Lower lobe of right lung (tissue), 2 donors: ENCODE measurements around the gene KIAA0825. TPM values are rescaled to one million over a fixed set of nuclear protein-coding genes. Genes with fewer than 3 reads are reported as not detected.

Experiments
- ATAC-seq, 2 donors: fragments of 200-7000 bp; cut with Tn5 transposase; one replicate each; pipeline ENCODE4 v1.9.1; 2020 to 2022; ENCODE audit warnings: mild to moderate bottlenecking in 2 of 2, moderate library complexity in 2 of 2
- DNase-seq: peaks from one replicate; pipeline ENCODE4 v3.0.0-alpha.2; 2020
- H3K27ac ChIP-seq: fragments of 200-600 bp; one replicate; pipeline ENCODE4 v1.8.0; 2022
- H3K27me3 ChIP-seq: fragments of 200-600 bp; one replicate; pipeline ENCODE4 v1.8.0; 2022; ENCODE audit warnings: low read depth
- H3K36me3 ChIP-seq: fragments of 200-600 bp; one replicate; pipeline ENCODE4 v1.8.0; 2022; ENCODE audit warnings: mild to moderate bottlenecking
- H3K4me1 ChIP-seq: fragments of 200-600 bp; one replicate; pipeline ENCODE4 v1.8.0; 2022
- H3K4me3 ChIP-seq: fragments of 200-600 bp; one replicate; pipeline ENCODE4 v1.8.0; 2022; ENCODE audit warnings: mild to moderate bottlenecking
- H3K9me3 ChIP-seq: fragments of 200-600 bp; one replicate; pipeline ENCODE4 v1.8.0; 2022
- CTCF ChIP-seq: fragments of 200-600 bp; IDR thresholded peaks from one replicate; pipeline ENCODE4 v1.8.0; 2022; ENCODE audit warnings: antibody characterized with exemption, mild to moderate bottlenecking
- intact Hi-C: fragments of 100-400 bp; cut with DNase I; formaldehyde crosslinking; loops from one replicate; pipeline ENCODE4 v1.11.0; 2022
- total RNA-seq: library from RNA; stranded (reverse); fragmentation: NEBNext Ultra II Directional; extraction: Animal tissue kit (Norgen Biotek cat#: 25700); gene quantifications from one replicate; pipeline ENCODE4 v1.2.1, GENCODE V29; 2021
- donor health status: DM: no; HTN: yes; CAD: no; lungs with severe emphysema.

KIAA0825 gene
- total RNA-seq, 1 donor from 2014 or later, result 5.5 TPM

DNA sequence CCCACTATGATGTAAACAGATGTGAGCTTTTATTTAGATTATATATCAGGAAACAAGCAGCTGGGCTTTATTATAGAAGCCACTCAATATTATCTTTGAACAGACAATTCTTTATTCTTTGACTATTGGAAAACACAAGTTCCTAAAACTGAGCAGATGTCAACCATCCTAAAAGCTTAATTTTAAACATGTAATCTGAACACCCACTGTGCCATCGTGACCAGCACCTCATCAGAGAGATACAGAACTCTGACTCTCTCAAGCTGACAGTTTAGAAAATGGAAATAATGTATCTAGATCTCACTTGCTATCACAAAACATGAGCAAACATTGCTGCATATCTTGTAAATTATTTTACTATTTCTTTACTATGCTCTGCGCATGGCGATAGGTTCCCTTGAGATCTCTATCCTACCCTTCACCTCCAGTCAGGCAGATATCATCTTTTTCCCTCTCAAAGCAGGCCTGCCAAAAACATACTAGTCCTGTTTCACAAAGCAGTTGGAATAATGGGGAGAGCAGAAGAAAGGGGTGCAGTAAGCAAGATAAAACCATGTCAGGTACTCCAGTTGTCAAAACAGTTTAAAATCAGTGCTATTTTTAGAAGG is 151.0 kb downstream of the KIAA0825 start:
- no peak for ATAC-seq
- no peaks in the 10 kb centered on the region for H3K36me3 ChIP-seq
- DNase-seq, result no peak
- H3K4me3 ChIP-seq, result no peak overlapping the region
- intact Hi-C loops, result no loop called here
- TF ChIP-seq CTCF, result no peak
- no peak overlapping the region for H3K27ac ChIP-seq
- H3K4me1 ChIP-seq, result no peaks in the 10 kb centered on the region
- H3K9me3 ChIP-seq, result no peaks in the 10 kb centered on the region
- H3K27me3 ChIP-seq, result no peaks in the 10 kb centered on the region

- intact Hi-C loops, result no loop called here
- TF ChIP-seq CTCF, result no peak
- no peak for DNase-seq
- ATAC-seq, result no peak
- Histone ChIP-seq H3K9me3 (no peaks in the 10 kb centered on the region), H3K4me1 (no peaks in the 10 kb centered on the region), H3K36me3 (no peaks in the 10 kb centered on the region), H3K4me3 (no peak overlapping the region), H3K27ac (no peak overlapping the region), H3K27me3 (no peaks in the 10 kb centered on the region)
These were observed 154.7 kb downstream of the KIAA0825 start for GRCh38 chr5:94463739-94464138.

- ATAC-seq (no peak), DNase-seq (no peak)
- Histone ChIP-seq H3K27me3 (no peaks in the 10 kb centered on the region), H3K36me3 (no peaks in the 10 kb centered on the region), H3K4me3 (no peak overlapping the region), H3K9me3 (no peaks in the 10 kb centered on the region), H3K27ac (no peak overlapping the region), H3K4me1 (no peaks in the 10 kb centered on the region)
- TF ChIP-seq CTCF, result no peak
- intact Hi-C loops, result no loop called here
These were observed 157.3 kb downstream of the KIAA0825 start for GRCh38 chr5:94461131-94461530.

DNA sequence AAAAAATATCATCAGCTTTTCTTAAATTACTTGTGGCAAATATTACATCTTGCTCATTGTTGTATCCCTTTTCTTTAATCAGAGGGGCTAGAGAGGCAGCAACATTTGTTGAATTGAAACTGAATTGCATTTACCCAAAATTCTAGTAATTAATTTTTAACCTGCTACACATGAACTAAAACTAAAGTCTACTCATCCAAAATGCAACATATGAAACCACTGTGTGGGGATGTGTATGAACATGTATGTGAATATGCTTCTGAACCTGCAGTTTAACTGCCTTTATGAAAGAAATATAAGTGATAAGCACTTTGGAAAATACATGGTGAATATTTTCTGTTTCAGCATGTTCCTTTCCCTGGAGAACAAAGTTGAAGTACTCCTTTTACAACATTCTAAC is 158.5 kb downstream of the KIAA0825 start:
- H3K9me3 ChIP-seq, result no peaks in the 10 kb centered on the region
- intact Hi-C loops, result no loop called here
- H3K36me3 ChIP-seq, result no peaks in the 10 kb centered on the region
- no peaks in the 10 kb centered on the region for H3K27me3 ChIP-seq
- no peak for TF ChIP-seq CTCF
- H3K4me3 ChIP-seq, result no peak overlapping the region
- ATAC-seq (no peak), DNase-seq (no peak)
- no peaks in the 10 kb centered on the region for H3K4me1 ChIP-seq
- no peak overlapping the region for H3K27ac ChIP-seq

DNA sequence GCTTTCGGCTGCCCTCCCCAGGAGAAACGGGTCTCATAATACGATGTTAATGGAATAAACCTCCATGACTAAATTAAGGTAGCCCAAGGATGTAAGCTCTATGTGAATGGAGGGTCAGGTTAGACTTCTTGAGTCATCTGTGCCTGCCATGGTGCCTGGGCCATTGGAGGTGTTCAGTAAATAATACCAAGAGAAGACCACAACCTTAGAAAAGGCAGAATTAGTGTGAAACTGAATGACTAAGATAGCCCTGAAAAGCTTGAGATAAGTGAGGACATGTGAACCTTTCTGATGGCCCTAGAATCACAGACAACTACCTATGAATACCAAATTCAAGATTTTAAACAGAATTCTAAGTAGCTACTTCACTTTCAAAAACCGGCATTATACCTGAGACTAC is 160.6 kb downstream of the KIAA0825 start:
- Histone ChIP-seq H3K36me3 (no peaks in the 10 kb centered on the region), H3K4me1 (no peaks in the 10 kb centered on the region), H3K4me3 (no peak overlapping the region), H3K9me3 (no peaks in the 10 kb centered on the region), H3K27ac (no peak overlapping the region), H3K27me3 (no peaks in the 10 kb centered on the region)
- no peak for ATAC-seq
- intact Hi-C loops, result no loop called here
- no peak for DNase-seq
- TF ChIP-seq CTCF, result no peak

DNA sequence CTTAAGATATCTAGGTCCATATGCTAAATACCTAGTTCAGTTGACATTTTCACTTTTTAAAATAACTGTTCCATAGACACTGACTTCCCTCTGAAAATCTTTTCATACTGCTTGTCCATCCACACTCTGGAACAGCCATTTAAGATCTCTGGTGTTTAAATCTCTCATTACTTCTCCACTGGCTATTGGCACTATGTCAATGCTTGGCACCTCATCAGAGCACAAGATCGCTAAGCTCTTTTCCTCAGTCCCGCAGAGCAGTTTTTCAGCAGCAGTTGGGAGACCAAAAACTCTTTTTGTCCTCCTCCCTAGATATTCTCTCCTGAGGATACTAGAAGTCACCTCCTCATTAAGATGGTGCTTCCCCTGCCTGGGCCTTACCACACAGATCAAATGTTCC is 172.7 kb downstream of the KIAA0825 start:
- H3K9me3 ChIP-seq, result no peaks in the 10 kb centered on the region
- H3K4me3 ChIP-seq, result no peak overlapping the region
- H3K4me1 ChIP-seq, result no peaks in the 10 kb centered on the region
- intact Hi-C loops, result no loop called here
- ATAC-seq, result no peak
- DNase-seq, result no peak
- no peaks in the 10 kb centered on the region for H3K27me3 ChIP-seq
- H3K27ac ChIP-seq, result no peak overlapping the region
- no peaks in the 10 kb centered on the region for H3K36me3 ChIP-seq
- TF ChIP-seq CTCF, result no peak
